Stomach smooth muscle (tissue), 2 donors: ENCODE measurements around the gene HOXA3.

Experiments
- H3K27ac ChIP-seq: one replicate; pipeline ENCODE4 v1.7.0; 2013; ENCODE audit warnings: mild to moderate bottlenecking, low read length, inconsistent platforms
- H3K27me3 ChIP-seq, 2 donors: one replicate each; pipeline ENCODE4 v1.7.0; 2013; ENCODE audit warnings: low read length in 2 of 2; ENCODE audit not compliant: insufficient read depth in 2 of 2, control insufficient read depth in 1 of 2
- H3K36me3 ChIP-seq, 2 donors: one replicate each; pipeline ENCODE4 v1.7.0; 2013; ENCODE audit warnings: low read length in 2 of 2; ENCODE audit not compliant: control insufficient read depth in 2 of 2, insufficient read depth in 2 of 2
- H3K4me1 ChIP-seq: one replicate; pipeline ENCODE4 v1.7.0; 2013; ENCODE audit warnings: low read length; ENCODE audit not compliant: control insufficient read depth, insufficient read depth
- H3K4me3 ChIP-seq, 2 donors: one replicate each; pipeline ENCODE4 v1.7.0; 2013; ENCODE audit warnings: low read length in 2 of 2
- H3K9ac ChIP-seq, 2 donors: one replicate each; pipeline ENCODE4 v1.7.0; 2013; ENCODE audit warnings: low read length in 2 of 2, mild to moderate bottlenecking in 1 of 2
- H3K9me3 ChIP-seq, 2 donors: one replicate each; pipeline ENCODE4 v1.7.0; 2013; ENCODE audit warnings: low read length in 2 of 2; ENCODE audit not compliant: control insufficient read depth in 2 of 2
- donor health status: healthy.
- donor health status: Pancreatic carcinoma.

The HOXA3 gene

GRCh38 chr7:27071622-27072390, 80.6 kb downstream of the HOXA3 start:
- no peaks in the 10 kb centered on the region for H3K27me3 ChIP-seq
- no peaks in the 10 kb centered on the region for H3K9me3 ChIP-seq
- H3K27ac ChIP-seq, result no peak overlapping the region
- no peak overlapping the region for H3K4me3 ChIP-seq
- no peaks in the 10 kb centered on the region for H3K36me3 ChIP-seq
- no peaks in the 10 kb centered on the region for H3K4me1 ChIP-seq
- H3K9ac ChIP-seq, result no peak overlapping the region

GRCh38 chr7:27068259-27068658, 84.1 kb downstream of the HOXA3 start:
- Histone ChIP-seq H3K27ac (no peak overlapping the region), H3K9ac (no peak overlapping the region), H3K27me3 (no peaks in the 10 kb centered on the region), H3K4me1 (no peaks in the 10 kb centered on the region), H3K9me3 (no peaks in the 10 kb centered on the region), H3K36me3 (no peaks in the 10 kb centered on the region), H3K4me3 (no peak overlapping the region)

- Histone ChIP-seq H3K9me3 (no peaks in the 10 kb centered on the region), H3K27ac (no peak overlapping the region), H3K4me1 (no peaks in the 10 kb centered on the region), H3K27me3 (no peaks in the 10 kb centered on the region), H3K9ac (no peak overlapping the region), H3K36me3 (no peaks in the 10 kb centered on the region), H3K4me3 (no peak overlapping the region)
Observed at GRCh38 chr7:27066148-27066547, 86.2 kb downstream of the HOXA3 start.

- Histone ChIP-seq H3K4me3 (no peak overlapping the region), H3K36me3 (no peaks in the 10 kb centered on the region), H3K9ac (no peak overlapping the region), H3K27me3 (no peaks in the 10 kb centered on the region), H3K9me3 (no peaks in the 10 kb centered on the region), H3K27ac (no peak overlapping the region), H3K4me1 (no peaks in the 10 kb centered on the region)
Observed at GRCh38 chr7:27065709-27066108, 86.7 kb downstream of the HOXA3 start.

GRCh38 chr7:27064661-27065060, 87.7 kb downstream of the HOXA3 start:
- Histone ChIP-seq H3K9ac (no peak overlapping the region), H3K9me3 (no peaks in the 10 kb centered on the region), H3K4me3 (no peak overlapping the region), H3K4me1 (no peaks in the 10 kb centered on the region), H3K27ac (no peak overlapping the region), H3K36me3 (no peaks in the 10 kb centered on the region), H3K27me3 (no peaks in the 10 kb centered on the region)

GRCh38 chr7:27064159-27064558, 88.2 kb downstream of the HOXA3 start:
- H3K9ac ChIP-seq, result no peak overlapping the region
- H3K9me3 ChIP-seq, result no peaks in the 10 kb centered on the region
- no peak overlapping the region for H3K27ac ChIP-seq
- H3K4me3 ChIP-seq, result no peak overlapping the region
- no peaks in the 10 kb centered on the region for H3K4me1 ChIP-seq
- H3K36me3 ChIP-seq, result no peaks in the 10 kb centered on the region
- no peaks in the 10 kb centered on the region for H3K27me3 ChIP-seq

GRCh38 chr7:27062946-27063345, 89.4 kb downstream of the HOXA3 start:
- no peaks in the 10 kb centered on the region for H3K27me3 ChIP-seq
- H3K4me3 ChIP-seq, result no peak overlapping the region
- no peak overlapping the region for H3K27ac ChIP-seq
- H3K9me3 ChIP-seq, result no peaks in the 10 kb centered on the region
- H3K36me3 ChIP-seq, result no peaks in the 10 kb centered on the region
- H3K9ac ChIP-seq, result no peak overlapping the region
- H3K4me1 ChIP-seq, result no peaks in the 10 kb centered on the region
